GM19467 (cell line): ENCODE measurements around the gene DAZ2.
"Not testable (repeated sequence)": the region's sequence is repeated elsewhere in the genome, so short reads cannot be mapped to it uniquely, and the experiment has no call there.

Experiments
- ATAC-seq: cut with Tn5 transposase; IDR thresholded peaks from one replicate; pipeline ENCODE4 v1.9.1; 2021; ENCODE audit warnings: mild to moderate bottlenecking, moderate library complexity; ENCODE audit not compliant: unreplicated experiment

DAZ2 gene, protein sequence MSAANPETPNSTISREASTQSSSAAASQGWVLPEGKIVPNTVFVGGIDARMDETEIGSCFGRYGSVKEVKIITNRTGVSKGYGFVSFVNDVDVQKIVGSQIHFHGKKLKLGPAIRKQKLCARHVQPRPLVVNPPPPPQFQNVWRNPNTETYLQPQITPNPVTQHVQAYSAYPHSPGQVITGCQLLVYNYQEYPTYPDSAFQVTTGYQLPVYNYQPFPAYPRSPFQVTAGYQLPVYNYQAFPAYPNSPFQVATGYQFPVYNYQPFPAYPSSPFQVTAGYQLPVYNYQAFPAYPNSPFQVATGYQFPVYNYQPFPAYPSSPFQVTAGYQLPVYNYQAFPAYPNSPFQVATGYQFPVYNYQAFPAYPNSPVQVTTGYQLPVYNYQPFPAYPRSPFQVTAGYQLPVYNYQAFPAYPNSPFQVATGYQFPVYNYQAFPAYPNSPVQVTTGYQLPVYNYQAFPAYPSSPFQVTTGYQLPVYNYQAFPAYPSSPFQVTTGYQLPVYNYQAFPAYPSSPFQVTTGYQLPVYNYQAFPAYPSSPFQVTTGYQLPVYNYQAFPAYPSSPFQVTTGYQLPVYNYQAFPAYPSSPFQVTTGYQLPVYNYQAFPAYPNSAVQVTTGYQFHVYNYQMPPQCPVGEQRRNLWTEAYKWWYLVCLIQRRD

GRCh38 chrY:23219233-23219632 is at the start of gene DAZ2:
DAZ2 (plus strand) TSS chrY:23219533; CDS start chrY:23219741, 208 bp downstream.
- not testable (repeated sequence) for ATAC-seq

DNA sequence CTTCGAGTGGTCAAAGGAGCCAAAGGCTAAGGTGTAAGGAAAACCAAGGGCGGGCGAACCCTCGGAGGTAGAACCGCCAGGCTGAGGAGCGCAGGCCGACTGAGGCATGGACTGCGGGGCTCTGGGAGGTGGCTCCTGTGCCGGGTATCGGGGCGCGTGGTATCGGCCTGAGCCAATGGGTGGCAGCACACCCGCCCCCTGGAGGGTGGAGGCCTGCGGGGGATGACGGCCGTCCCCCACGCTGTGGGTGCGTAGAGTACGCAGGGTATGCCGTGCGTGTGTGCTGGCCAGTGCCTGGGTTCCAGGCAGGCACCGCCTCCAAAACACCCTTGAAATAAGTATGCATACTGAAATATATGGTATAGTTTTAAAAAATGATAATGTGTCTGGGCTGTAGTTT is 20.4 kb upstream of the DAZ2 start, which contains the start of gene DAZ1:
Gene DAZ1, minus strand, starts transcription at position 101 of the 400 bp plus-strand sequence. CDS start 208 bp downstream, outside the sequence.
- not testable (repeated sequence) for ATAC-seq

DNA sequence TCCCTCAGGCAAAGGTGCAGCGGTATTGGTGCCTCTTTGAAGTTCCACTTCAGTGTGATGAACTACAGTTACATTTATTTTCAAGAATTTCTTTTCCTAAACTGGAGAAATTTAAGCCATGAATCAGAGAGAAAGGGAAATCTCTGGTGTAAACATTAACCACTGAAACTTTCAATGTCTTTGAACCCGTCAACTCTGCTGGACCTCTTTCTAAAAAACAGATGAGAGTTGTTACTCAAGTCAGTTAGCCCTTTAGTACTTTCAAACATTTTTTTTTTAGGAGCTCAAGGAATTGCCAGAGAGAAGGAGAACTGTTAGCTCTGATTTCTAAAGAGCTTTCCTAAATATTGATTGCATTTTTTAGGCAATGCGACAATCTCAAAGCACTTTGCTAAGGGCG is 11.9 kb upstream of the DAZ2 start:
- not testable (repeated sequence) for ATAC-seq

- not testable (repeated sequence) for ATAC-seq
These were observed 9.4 kb upstream of the DAZ2 start for GRCh38 chrY:23209802-23210495.

GRCh38 chrY:23210681-23211080 is 8.7 kb upstream of the DAZ2 start:
- not testable (repeated sequence) for ATAC-seq
